ENCODE results near the gene ACAD11. TPM values are rescaled to one million over a fixed set of nuclear protein-coding genes. Genes with fewer than 3 reads are reported as not detected.

Gene ACAD11, protein sequence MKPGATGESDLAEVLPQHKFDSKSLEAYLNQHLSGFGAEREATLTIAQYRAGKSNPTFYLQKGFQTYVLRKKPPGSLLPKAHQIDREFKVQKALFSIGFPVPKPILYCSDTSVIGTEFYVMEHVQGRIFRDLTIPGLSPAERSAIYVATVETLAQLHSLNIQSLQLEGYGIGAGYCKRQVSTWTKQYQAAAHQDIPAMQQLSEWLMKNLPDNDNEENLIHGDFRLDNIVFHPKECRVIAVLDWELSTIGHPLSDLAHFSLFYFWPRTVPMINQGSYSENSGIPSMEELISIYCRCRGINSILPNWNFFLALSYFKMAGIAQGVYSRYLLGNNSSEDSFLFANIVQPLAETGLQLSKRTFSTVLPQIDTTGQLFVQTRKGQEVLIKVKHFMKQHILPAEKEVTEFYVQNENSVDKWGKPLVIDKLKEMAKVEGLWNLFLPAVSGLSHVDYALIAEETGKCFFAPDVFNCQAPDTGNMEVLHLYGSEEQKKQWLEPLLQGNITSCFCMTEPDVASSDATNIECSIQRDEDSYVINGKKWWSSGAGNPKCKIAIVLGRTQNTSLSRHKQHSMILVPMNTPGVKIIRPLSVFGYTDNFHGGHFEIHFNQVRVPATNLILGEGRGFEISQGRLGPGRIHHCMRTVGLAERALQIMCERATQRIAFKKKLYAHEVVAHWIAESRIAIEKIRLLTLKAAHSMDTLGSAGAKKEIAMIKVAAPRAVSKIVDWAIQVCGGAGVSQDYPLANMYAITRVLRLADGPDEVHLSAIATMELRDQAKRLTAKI
- 20.9 TPM for polyA plus RNA-seq (2012; ENCODE audit: missing spikeins)

DNA sequence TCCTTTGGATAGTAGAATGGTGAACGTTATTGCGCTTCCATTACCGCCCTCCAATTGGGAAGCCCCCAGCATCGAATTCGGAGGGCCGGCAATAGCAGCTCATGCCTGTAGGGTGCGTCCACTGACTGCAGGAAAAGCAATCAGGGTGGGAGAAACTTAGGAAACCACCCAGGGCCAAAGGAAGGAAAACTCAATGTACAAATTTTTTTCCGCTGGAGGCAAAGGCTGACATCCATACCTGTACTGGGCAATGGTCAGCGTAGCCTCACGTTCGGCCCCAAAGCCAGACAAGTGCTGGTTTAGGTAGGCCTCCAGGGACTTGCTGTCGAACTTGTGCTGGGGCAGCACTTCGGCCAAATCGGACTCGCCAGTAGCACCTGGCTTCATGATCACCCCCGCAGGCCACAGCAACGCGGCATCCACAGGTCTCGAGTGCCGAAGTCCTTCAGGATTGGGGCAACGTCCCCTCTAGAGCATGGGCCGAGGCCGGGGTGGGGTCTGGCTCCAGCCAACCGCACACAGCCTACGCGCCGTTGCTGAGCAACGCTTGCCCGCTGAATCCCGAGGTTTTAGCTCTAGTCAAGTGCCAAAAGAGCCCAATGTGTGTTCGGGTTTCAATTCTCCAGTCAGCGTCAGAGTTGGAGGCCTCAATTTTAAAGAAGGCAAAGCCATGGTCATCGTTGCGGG is at the start of gene ACAD11:
Gene ACAD11, minus strand, starts transcription at position 445 of the 687 bp plus-strand sequence. Its CDS starts 58 bp downstream, at position 387.
- DNase-seq (ENCODE audit: insufficient read length), result peak; percentile 34
- no peak for FAIRE-seq
- TF ChIP-seq TAF1 (IDR thresholded peaks at IDR 0.05; ENCODE audit: borderline replicate concordance, low read depth, low read length), result peak; percentile 19; the same call in 1 of the 2 replicates
- no peak for TF ChIP-seq POLR2AphosphoS5 (IDR thresholded peaks at IDR 0.05; ENCODE audit: low read depth, low read length)

DNA sequence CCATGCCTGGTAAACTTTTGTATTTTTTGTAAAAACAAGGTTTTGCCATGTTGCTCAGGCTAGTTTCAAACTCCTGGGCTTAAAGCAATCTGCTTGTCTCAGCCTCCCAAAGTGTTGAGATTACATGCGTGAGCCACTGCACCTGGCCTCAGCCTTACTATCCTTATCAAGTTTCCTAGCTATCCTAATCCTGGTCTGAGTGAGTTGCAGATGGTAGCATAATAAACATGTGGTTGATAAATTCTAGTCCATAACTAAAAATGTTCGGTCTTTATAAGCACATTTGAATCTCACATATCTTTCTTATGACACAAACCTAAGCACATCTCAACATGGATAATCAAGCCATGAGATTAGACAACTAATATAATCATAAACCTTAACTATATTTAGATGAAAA is 44.1 kb upstream of the ACAD11 start:
- DNase-seq (ENCODE audit: insufficient read length) (no peak), FAIRE-seq (no peak)
- TF ChIP-seq TAF1 (IDR thresholded peaks at IDR 0.05; ENCODE audit: borderline replicate concordance, low read depth, low read length) (no peak), POLR2A (IDR thresholded peaks at IDR 0.05; ENCODE audit: low read depth, low read length) (no peak), POLR2AphosphoS5 (IDR thresholded peaks at IDR 0.05; ENCODE audit: low read depth, low read length) (no peak)

DNA sequence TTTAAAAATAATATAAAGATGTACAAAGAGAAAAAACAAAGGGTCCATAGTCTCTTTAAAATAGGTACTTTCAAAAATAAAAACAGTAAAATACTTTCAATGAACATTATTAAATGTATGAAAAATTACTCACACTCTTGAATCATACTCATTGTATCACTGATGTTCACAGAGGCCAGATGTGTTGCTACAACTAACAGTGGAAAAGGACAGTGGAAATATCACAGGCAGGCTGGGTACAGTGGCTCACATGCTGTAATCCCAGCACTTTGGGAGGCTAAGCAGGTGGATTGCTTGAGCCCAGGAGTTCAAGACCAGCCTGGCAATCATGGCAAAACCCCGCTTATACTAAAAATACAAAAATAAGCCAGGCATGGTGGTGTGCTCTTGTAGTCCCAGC is 35.8 kb upstream of the ACAD11 start:
- FAIRE-seq (no peak), DNase-seq (ENCODE audit: insufficient read length) (no peak)

DNA sequence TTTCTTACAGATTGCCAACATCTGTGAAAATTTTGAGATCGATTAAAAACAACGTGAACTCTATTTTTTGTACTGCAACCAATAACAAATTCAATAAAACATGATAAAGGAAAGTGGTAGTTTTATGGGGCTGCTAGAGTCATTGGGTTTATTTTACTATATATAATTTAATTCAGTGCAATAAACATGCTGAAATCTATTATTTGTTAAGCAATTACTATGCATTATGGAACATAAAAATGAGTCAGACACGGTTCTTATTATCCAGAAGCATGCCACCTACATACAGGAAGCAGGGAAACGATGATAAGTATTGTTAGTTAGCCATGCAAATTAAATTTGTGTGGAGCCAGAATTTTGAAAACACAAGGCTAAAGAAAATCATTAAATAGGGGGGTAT is 35.4 kb upstream of the ACAD11 start:
- TF ChIP-seq TAF1 (IDR thresholded peaks at IDR 0.05; ENCODE audit: borderline replicate concordance, low read depth, low read length) (no peak), POLR2AphosphoS5 (IDR thresholded peaks at IDR 0.05; ENCODE audit: low read depth, low read length) (no peak), POLR2A (IDR thresholded peaks at IDR 0.05; ENCODE audit: low read depth, low read length) (no peak)
- no peak for FAIRE-seq
- no peak for DNase-seq (ENCODE audit: insufficient read length)

More for the DNA sequence above, 35.8 kb upstream of the ACAD11 start:
- no peak for TF ChIP-seq TAF1 (IDR thresholded peaks at IDR 0.05; ENCODE audit: borderline replicate concordance, low read depth, low read length)
- TF ChIP-seq POLR2AphosphoS5 (IDR thresholded peaks at IDR 0.05; ENCODE audit: low read depth, low read length), result no peak
- TF ChIP-seq POLR2A (IDR thresholded peaks at IDR 0.05; ENCODE audit: low read depth, low read length), result no peak

DNA sequence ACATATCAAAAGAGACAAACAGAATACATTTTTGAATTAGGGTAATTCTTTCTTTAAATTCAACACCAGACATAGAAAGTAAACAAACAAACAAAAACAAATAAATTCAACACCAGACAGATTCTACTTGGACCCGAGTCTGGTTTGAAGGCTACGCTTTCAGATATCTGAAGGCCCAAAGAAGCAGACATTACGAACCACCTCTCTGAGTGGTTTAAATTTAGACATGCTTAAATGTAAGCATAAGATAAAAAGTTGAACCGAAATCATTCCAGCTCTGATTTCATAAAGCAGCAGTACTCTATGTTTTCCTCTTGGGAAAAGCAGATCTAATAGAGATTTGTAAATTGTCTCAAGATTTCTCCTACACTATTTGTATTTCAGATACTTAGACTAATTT is 30.4 kb upstream of the ACAD11 start:
- no peak for TF ChIP-seq TAF1 (IDR thresholded peaks at IDR 0.05; ENCODE audit: borderline replicate concordance, low read depth, low read length)
- no peak for TF ChIP-seq POLR2AphosphoS5 (IDR thresholded peaks at IDR 0.05; ENCODE audit: low read depth, low read length)
- no peak for DNase-seq (ENCODE audit: insufficient read length)
- FAIRE-seq, result no peak

DNA sequence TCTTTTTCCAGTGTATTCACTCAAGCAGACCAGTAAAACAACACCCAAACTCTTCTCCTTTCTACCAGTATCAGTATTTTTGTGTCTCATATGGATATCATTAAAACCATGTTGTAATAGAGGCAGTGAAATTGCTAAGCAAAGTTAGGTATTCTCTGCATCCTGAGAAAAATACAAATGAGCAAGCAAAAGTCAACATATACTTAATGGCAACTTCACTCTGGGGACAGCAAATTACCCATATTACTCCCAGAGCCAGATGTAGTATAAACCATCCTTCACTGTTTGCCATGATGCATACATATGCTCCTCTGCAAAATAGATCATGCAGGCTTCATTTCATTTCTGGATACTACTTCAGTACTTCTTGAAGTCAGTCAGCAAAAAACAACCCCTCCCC is 22.6 kb upstream of the ACAD11 start:
- FAIRE-seq, result no peak
- no peak for DNase-seq (ENCODE audit: insufficient read length)
- TF ChIP-seq POLR2A (IDR thresholded peaks at IDR 0.05; ENCODE audit: low read depth, low read length) (no peak), TAF1 (IDR thresholded peaks at IDR 0.05; ENCODE audit: borderline replicate concordance, low read depth, low read length) (no peak), POLR2AphosphoS5 (IDR thresholded peaks at IDR 0.05; ENCODE audit: low read depth, low read length) (no peak)

DNA sequence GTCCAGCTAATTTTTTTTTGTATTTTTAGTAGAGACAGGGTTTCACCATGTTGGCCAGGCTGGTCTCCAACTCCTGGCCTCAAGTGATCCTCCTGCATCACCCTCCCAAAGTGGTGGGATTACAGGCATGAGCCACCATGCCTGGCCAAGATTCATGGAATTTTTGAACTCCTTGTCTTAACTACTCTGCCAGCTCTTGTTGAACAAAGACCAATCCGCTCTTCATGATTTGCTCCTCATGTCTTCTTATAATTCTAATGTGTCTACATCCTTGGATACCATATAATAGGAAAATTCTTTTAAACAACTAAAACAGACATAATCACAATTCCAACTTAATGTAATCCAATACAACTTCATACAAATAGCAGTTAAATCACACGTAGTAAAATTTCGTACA is 21.8 kb upstream of the ACAD11 start:
- FAIRE-seq (no peak), DNase-seq (ENCODE audit: insufficient read length) (no peak)
- TF ChIP-seq POLR2A (IDR thresholded peaks at IDR 0.05; ENCODE audit: low read depth, low read length) (no peak), POLR2AphosphoS5 (IDR thresholded peaks at IDR 0.05; ENCODE audit: low read depth, low read length) (no peak), TAF1 (IDR thresholded peaks at IDR 0.05; ENCODE audit: borderline replicate concordance, low read depth, low read length) (no peak)

DNA sequence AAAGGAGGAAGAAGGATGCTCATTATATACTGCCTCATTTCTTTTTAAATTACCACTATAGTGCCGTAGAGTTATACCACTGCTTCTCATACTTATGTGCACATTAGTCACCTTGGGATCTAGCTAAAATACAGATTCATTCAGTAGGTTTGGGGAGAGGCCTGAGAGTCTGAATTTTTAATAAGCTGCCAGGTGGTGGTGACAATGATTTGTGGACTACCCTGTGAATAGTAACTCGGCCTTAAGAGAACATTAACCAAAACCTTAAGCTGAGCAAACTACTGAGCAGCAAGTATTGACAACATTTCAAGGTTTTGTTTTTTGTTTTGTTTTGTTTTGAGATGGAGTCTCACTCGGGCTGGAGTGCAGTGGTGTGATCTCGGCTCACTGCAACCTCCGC is 20.3 kb upstream of the ACAD11 start:
- TF ChIP-seq POLR2AphosphoS5 (IDR thresholded peaks at IDR 0.05; ENCODE audit: low read depth, low read length), result no peak
- no peak for TF ChIP-seq POLR2A (IDR thresholded peaks at IDR 0.05; ENCODE audit: low read depth, low read length)
- no peak for TF ChIP-seq TAF1 (IDR thresholded peaks at IDR 0.05; ENCODE audit: borderline replicate concordance, low read depth, low read length)
- FAIRE-seq (peak; percentile 65), DNase-seq (ENCODE audit: insufficient read length) (no peak)

DNA sequence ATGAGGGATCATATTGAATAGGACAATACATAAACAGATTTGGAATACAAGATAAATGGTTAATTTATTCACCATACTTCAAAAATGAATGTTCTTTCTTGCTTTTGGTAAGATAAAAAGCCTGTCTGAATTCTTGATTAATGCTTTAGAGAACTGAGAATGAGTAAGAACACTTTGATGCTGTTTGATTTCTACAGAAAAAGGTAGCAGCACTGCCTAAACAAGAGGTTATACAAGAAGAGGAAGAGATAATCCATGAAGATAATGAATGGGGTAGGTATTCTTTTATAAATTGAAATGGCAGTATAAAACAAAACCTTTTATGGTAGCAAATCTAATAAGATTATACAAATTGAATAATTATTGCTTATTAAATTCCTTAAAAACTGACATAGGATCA is 15.8 kb upstream of the ACAD11 start:
- peak; percentile 44 for FAIRE-seq
- TF ChIP-seq TAF1 (IDR thresholded peaks at IDR 0.05; ENCODE audit: borderline replicate concordance, low read depth, low read length), result no peak
- no peak for TF ChIP-seq POLR2A (IDR thresholded peaks at IDR 0.05; ENCODE audit: low read depth, low read length)
- no peak for TF ChIP-seq POLR2AphosphoS5 (IDR thresholded peaks at IDR 0.05; ENCODE audit: low read depth, low read length)
- DNase-seq (ENCODE audit: insufficient read length), result no peak

DNA sequence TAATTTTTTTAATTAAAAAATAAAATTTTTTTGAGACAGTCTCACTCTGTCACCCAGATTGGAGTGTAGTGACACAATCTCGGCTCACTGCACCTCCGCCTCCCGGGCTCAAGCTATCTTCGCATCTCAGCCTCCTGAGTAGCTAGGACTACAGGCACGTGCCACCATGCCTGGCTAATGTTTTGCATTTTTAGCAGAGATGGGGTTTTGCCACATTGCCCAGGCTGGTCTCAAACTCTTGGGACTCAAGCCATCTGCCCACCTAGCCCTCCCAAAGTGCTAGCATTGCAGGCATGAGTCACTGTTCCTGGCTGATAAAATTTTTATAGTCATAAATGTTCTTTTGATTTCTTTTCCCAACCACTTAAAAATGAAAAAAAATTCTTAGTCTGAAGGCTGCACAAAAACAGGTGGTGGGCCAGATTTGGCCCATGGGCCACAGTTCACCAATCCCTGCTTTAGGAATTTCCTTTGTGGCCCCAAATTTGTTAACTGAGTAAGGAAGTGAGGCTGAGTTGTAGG is 9.7 kb upstream of the ACAD11 start:
- DNase-seq (ENCODE audit: insufficient read length), result no peak
- no peak for FAIRE-seq
- TF ChIP-seq POLR2A (IDR thresholded peaks at IDR 0.05; ENCODE audit: low read depth, low read length), result no peak
- TF ChIP-seq POLR2AphosphoS5 (IDR thresholded peaks at IDR 0.05; ENCODE audit: low read depth, low read length), result no peak
- TF ChIP-seq TAF1 (IDR thresholded peaks at IDR 0.05; ENCODE audit: borderline replicate concordance, low read depth, low read length), result no peak

DNA sequence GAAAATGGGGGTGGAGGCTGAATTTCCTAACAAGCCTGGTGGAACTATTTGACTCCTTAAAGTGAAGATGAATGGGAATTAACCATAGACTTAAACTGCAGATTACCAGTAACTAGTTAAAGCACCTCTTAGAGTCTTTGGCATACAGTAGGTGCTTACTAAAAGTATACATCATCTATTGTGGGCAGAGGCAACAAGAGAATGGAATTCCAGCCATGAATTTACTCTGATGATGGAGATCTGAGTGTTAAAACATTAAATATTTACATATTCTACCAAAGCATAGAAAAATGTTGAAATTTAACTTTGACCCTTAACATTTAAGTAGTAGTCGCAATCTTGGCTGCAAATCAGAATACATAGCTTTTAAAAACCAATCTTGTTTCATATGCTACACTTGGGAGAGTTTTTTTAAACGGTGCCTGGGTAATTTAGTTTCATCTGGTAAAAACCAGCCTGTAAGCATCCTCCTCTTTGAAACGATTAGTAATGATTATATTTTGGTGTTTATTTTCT is 5.7 kb upstream of the ACAD11 start:
- TF ChIP-seq POLR2A (IDR thresholded peaks at IDR 0.05; ENCODE audit: low read depth, low read length) (no peak), TAF1 (IDR thresholded peaks at IDR 0.05; ENCODE audit: borderline replicate concordance, low read depth, low read length) (no peak)
- FAIRE-seq (no peak), DNase-seq (ENCODE audit: insufficient read length) (no peak)
